Natural killer cell (primary cell): ENCODE data around the gene NCLN. TPM values are rescaled to one million over a fixed set of nuclear protein-coding genes. Genes with fewer than 3 reads are reported as not detected.

Experiments used
- ATAC-seq, 3 donors: fragments of 150-1000 bp in 2 of 3; fragments of 200-7000 bp in 1 of 3; cut with Tn5 transposase; 1 replicate in 1 of 3; 2 replicates in 2 of 3; pipeline ENCODE4 v1.10.0; 2021; ENCODE audit warnings: mild to moderate bottlenecking in 2 of 3, moderate library complexity in 2 of 3
- DNase-seq, 2 donors: peaks; one replicate each; pipeline versions ENCODE4 v3.0.0 to v3.0.0-alpha.2; 2013 to 2021; ENCODE audit warnings: mixed read lengths in 1 of 2
- H3K27ac ChIP-seq: one replicate; pipeline ENCODE4 v1.5.1; 2013; ENCODE audit warnings: mild to moderate bottlenecking, low read length
- H3K27me3 ChIP-seq: one replicate; pipeline ENCODE4 v1.6.1; 2013; ENCODE audit warnings: low read length; ENCODE audit not compliant: control insufficient read depth, insufficient read depth
- H3K36me3 ChIP-seq: one replicate; pipeline ENCODE4 v1.6.1; 2013; ENCODE audit warnings: low read length; ENCODE audit not compliant: control insufficient read depth, insufficient read depth
- H3K4me1 ChIP-seq: one replicate; pipeline ENCODE4 v1.6.1; 2013; ENCODE audit warnings: low read length; ENCODE audit not compliant: control insufficient read depth, insufficient read depth
- H3K4me3 ChIP-seq: one replicate; pipeline ENCODE4 v1.5.1; 2013; ENCODE audit warnings: low read length
- H3K9me3 ChIP-seq: one replicate; pipeline ENCODE4 v1.6.1; 2013; ENCODE audit warnings: low read length; ENCODE audit not compliant: control insufficient read depth, insufficient read depth
- H3K27ac Mint-ChIP-seq, 2 donors: one replicate each; pipeline ENCODE4 v1.8.0; 2022; ENCODE audit warnings: mild to moderate bottlenecking in 2 of 2, mixed read lengths in 2 of 2, moderate library complexity in 1 of 2
- H3K27me3 Mint-ChIP-seq, 2 donors: one replicate each; pipeline ENCODE4 v1.8.0; 2022; ENCODE audit warnings: low read depth in 2 of 2, mixed read lengths in 2 of 2
- H3K36me3 Mint-ChIP-seq: one replicate; pipeline ENCODE4 v1.8.0; 2022; ENCODE audit warnings: mixed read lengths
- H3K4me1 Mint-ChIP-seq, 2 donors: one replicate each; pipeline ENCODE4 v1.8.0; 2022; ENCODE audit warnings: mixed read lengths in 2 of 2
- H3K4me3 Mint-ChIP-seq: one replicate; pipeline ENCODE4 v1.8.0; 2022; ENCODE audit warnings: mild to moderate bottlenecking, moderate library complexity, mixed read lengths
- H3K9me3 Mint-ChIP-seq, 2 donors: one replicate each; pipeline ENCODE4 v1.8.0; 2022; ENCODE audit warnings: mixed read lengths in 2 of 2
- WGBS: methylation state at CpG from one replicate; pipeline ENCODE4 v1.1.7; 2013; ENCODE audit warnings: missing lambda C conversion rate; ENCODE audit not compliant: insufficient coverage; 5-methylcytosine and 5-hydroxymethylcytosine counted together
- intact Hi-C: fragments of 100-400 bp; cut with micrococcal nuclease; formaldehyde crosslinking; loops from one replicate; pipeline ENCODE4 v1.14.2; 2022
- total RNA-seq, 4 donors: library from RNA; stranded (reverse); fragments of 120-200 nt in 1 of 4; gene quantifications; one replicate each; pipeline versions ENCODE4 v1.2.3 to v1.2.4, GENCODE V29; 2013 to 2022
- TF ChIP-seq, protein P1 (sequence below): fragments of 200-600 bp; IDR thresholded peaks from one replicate; pipeline ENCODE4 v1.8.0; 2022; ENCODE audit warnings: antibody characterized with exemption

The NCLN gene
- total RNA-seq, 3 donors from 2014 or later (not counting 1 experiment from before 2014, with no cell fraction given): 39.6 to 61.4 (median 49.0) TPM

DNA sequence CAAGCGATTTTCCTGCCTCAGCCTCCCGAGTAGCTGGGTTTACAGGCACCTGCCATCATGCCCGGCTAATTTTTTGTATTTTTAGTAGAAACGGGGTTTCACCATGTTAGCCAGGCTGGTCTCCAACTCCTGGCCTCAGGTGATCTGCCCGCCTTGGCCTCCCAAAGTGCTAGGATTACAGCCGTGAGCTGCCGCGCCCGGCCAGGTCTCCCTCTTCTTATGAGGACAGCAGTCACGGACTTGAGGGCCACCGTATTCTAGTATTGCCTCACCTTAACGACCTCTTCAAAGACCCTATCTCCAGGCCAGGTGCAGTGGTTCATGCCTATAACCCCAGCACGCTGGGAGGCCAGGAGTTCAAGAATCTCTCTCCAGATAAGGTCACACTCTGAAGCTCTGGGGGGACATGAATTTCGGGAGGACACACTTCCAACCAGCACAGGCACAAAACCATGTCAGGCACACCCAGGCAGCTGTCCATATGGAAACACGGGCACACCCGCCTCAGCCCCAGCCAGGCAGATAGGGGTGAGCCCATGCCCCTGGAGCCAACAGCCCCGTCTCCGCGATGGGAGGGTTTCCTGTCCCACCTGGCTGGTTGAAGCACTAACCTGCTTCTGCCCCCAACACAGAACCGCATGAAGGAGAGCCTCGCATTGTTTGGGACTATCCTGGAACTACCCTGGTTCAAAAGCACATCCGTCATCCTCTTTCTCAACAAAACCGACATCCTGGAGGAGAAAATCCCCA lies 28.5 kb upstream of the NCLN start:
- DNase-seq (no peak), ATAC-seq (no peak)
- intact Hi-C loops: no loop called here
- Mint-ChIP-seq H3K36me3 (no peaks in the 10 kb centered on the region), H3K27ac (no peak overlapping the region), H3K4me3 (no peak overlapping the region), H3K9me3 (peaks cover 0 to 2% of the 10 kb centered on the region in 2 donors), H3K4me1 (no peaks in the 10 kb centered on the region), H3K27me3 (no peaks in the 10 kb centered on the region)
- H3K27me3 ChIP-seq: no peaks in the 10 kb centered on the region
- no peak overlapping the region for H3K4me3 ChIP-seq
- WGBS: 95% methylated on average over 23 of the region's 23 CpGs
- no peak overlapping the region for H3K27ac ChIP-seq
- TF ChIP-seq, protein P1, sequence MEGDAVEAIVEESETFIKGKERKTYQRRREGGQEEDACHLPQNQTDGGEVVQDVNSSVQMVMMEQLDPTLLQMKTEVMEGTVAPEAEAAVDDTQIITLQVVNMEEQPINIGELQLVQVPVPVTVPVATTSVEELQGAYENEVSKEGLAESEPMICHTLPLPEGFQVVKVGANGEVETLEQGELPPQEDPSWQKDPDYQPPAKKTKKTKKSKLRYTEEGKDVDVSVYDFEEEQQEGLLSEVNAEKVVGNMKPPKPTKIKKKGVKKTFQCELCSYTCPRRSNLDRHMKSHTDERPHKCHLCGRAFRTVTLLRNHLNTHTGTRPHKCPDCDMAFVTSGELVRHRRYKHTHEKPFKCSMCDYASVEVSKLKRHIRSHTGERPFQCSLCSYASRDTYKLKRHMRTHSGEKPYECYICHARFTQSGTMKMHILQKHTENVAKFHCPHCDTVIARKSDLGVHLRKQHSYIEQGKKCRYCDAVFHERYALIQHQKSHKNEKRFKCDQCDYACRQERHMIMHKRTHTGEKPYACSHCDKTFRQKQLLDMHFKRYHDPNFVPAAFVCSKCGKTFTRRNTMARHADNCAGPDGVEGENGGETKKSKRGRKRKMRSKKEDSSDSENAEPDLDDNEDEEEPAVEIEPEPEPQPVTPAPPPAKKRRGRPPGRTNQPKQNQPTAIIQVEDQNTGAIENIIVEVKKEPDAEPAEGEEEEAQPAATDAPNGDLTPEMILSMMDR: no peak
- H3K9me3 ChIP-seq: no peaks in the 10 kb centered on the region
- H3K4me1 ChIP-seq: peaks cover 17% of the 10 kb centered on the region
- H3K36me3 ChIP-seq: no peaks in the 10 kb centered on the region

DNA sequence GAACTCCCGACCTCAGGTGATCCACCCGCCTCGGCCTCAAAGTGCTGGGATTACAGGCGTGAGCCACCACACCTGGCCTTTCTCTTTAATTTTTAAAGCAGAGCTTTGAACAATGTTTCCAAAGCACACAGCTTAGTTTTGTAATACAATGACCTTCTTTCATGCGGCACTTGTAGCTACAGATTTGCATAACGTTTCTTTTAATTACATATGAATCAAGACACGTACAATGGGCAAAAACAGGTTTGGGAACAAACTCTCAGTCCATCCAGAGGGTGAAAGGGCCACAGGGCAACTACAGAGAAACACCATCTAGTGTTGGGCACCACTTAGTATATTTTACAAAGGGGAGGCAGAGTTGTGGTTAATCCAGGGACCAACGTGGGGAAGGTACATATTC lies 26.2 kb upstream of the NCLN start:
- Histone ChIP-seq H3K27ac (no peak overlapping the region), H3K4me1 (peaks cover 31% of the 10 kb centered on the region), H3K9me3 (no peaks in the 10 kb centered on the region), H3K36me3 (no peaks in the 10 kb centered on the region), H3K27me3 (no peaks in the 10 kb centered on the region), H3K4me3 (no peak overlapping the region)
- Mint-ChIP-seq H3K27ac (no peak overlapping the region), H3K27me3 (no peaks in the 10 kb centered on the region), H3K36me3 (no peaks in the 10 kb centered on the region), H3K4me1 (peaks cover 5 to 7% of the 10 kb centered on the region in 2 donors), H3K4me3 (no peak overlapping the region), H3K9me3 (peaks cover 0 to 2% of the 10 kb centered on the region in 2 donors)
- DNase-seq (no peak), ATAC-seq (no peak)
- TF ChIP-seq, protein P1: no peak
- WGBS: 95% methylated on average over 7 of the region's 8 CpGs
- intact Hi-C loops: no loop called here

DNA sequence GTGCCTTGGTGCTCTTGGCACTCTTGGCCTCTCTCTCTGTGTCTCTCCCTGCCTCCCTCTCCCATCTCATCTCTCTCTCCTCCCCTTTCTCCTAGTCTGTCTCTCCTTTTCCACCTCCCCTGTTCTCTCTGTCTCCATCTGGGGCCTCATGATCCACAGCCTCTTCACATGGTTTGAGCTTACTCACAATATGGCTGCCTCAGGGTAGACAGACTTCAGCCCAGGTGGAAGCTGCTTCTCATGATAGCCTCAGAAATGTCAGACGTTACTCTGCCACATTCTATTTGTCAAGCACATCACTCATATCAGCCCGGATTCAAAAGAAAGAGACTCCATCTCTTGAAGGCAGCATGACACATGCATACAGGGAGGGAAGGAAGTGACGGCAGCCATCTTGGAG lies 25.5 kb upstream of the NCLN start:
- TF ChIP-seq, protein P1: no peak
- H3K9me3 Mint-ChIP-seq: peaks cover 0 to 2% of the 10 kb centered on the region in 2 donors
- no peak overlapping the region for H3K4me3 ChIP-seq
- no peaks in the 10 kb centered on the region for H3K27me3 Mint-ChIP-seq
- ATAC-seq: no peak
- H3K4me3 Mint-ChIP-seq: no peak overlapping the region
- no peak for DNase-seq
- H3K36me3 ChIP-seq: no peaks in the 10 kb centered on the region
- peaks cover 31% of the 10 kb centered on the region for H3K4me1 ChIP-seq
- intact Hi-C loops: loop anchor here (5.0 kb wide), 1 partner anchor 83 kb away; no protein-coding TSS in a partner anchor
- no peaks in the 10 kb centered on the region for H3K9me3 ChIP-seq
- no peaks in the 10 kb centered on the region for H3K36me3 Mint-ChIP-seq
- H3K4me1 Mint-ChIP-seq: peaks cover 5 to 7% of the 10 kb centered on the region in 2 donors
- WGBS: 97% methylated on average over 3 of the region's 3 CpGs
- H3K27me3 ChIP-seq: no peaks in the 10 kb centered on the region
- no peak overlapping the region for H3K27ac ChIP-seq
- no peak overlapping the region for H3K27ac Mint-ChIP-seq
